Kidney glomerular epithelial cell (primary cell): Measurements from ENCODE around the gene P3H3.
"Not testable (repeated sequence)": the region's sequence is repeated elsewhere in the genome, so short reads cannot be mapped to it uniquely, and the experiment has no call there.

Experiments
- DNase-seq: peaks from one replicate; lab custom pipeline; 2025; lab: John Stamatoyannopoulos, UW

Gene P3H3

DNA sequence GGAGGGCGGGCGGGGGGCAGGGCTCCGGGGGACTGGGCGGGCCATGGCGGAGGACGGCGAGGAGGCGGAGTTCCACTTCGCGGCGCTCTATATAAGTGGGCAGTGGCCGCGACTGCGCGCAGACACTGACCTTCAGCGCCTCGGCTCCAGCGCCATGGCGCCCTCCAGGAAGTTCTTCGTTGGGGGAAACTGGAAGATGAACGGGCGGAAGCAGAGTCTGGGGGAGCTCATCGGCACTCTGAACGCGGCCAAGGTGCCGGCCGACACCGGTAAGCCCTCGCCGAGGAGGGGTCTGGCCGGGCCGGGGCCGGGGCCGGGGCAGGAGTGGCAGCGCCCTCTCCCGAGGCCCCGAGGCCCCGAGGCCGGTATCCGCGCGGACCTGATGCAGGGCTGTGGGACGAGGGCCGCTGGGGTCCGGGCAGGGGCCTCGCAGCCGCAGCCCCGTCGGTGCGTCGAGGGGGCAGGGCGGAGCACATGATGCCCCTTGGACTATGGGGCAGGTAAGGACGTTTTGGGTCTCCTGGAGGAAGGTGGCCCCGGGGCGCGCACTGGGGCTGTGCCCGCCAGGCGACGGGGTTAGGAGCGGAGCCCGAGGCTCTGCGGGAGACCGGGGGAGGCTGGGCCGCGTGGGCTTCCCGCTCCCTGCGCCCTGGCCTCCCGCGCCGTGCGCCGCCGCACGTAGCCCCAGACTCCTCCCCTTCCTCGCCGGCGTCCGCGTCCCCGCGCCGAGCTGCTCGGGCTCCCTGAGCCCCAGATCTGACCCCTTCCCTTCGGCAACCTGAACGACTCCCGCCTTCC, 39.4 kb downstream of the P3H3 start, which contains the start of gene TPI1:
TPI1 (plus strand) TSS at position 119 of the 798 bp plus-strand sequence; CDS start at position 155, 36 bp downstream.
- DNase-seq = peak; percentile 48

DNA sequence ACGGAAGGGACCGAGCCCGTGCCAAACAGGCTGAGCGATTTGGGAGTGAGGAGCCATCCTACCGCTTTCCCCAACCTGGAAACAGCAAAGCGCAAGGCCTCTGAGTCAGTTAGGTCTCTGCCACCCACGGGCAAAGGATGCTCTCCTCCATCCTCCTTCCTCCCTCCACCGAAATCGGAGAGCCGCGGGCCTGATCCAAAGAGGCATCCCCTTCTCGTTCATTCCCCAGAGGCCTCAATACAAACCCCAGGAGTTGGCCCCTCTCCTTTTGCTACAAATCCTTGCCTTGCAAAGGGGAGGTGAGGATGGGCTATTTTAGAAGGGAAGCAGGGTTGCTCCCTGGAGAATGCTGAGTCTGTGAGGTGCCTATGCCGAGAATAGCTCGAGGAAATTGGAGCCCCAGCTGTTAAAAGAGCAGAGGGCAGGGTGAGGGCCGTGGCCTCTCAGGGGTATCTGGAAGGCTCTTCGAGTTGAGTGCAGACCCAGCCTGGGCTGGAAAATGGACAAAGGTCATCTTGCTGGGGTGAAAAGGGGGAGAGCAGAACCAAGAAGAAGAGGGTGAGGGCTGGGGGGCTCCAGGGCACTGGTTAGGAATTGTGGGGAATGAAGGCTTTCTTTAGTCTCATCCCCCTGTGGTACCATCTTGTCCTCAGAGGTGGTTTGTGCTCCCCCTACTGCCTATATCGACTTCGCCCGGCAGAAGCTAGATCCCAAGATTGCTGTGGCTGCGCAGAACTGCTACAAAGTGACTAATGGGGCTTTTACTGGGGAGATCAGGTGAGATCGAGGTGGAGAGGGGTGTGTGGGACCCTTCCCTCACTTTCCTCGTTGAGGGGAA, 40.2 kb downstream of the P3H3 start:
- peak; percentile 25 for DNase-seq

DNA sequence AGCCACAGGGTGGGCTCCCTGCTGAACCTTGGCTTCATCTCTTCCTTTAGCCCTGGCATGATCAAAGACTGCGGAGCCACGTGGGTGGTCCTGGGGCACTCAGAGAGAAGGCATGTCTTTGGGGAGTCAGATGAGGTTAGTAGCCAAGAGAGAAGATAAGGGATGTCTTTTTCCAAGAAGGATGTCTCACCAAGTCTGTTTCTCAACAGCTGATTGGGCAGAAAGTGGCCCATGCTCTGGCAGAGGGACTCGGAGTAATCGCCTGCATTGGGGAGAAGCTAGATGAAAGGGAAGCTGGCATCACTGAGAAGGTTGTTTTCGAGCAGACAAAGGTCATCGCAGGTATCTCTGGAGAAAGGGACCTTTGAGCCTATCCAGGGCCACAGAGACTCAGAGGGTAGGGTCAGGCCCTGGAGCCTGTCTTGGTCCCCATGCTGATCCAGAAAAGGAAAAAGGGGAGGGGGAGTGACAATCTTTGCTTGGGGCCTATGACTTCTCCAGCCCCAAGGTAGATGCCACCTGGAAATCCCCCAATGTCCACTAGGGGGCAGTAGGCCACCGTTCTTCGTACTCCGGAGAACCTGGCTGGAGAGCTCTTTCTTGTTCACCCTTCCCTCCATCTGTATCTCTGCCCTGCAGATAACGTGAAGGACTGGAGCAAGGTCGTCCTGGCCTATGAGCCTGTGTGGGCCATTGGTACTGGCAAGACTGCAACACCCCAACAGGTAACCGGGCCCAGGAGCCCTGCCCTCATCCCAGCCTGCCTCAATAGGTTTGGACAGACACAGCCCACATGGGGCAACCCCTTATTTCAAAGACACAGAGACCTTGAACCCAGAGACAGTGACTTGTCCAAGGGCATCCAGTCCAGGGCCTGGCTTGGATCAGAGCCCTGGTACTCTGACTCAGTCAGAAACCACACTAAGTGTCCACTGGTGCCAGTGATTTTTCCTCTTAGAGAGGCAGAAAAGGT, 41.1 kb downstream of the P3H3 start:
- peak; percentile 57 for DNase-seq

DNA sequence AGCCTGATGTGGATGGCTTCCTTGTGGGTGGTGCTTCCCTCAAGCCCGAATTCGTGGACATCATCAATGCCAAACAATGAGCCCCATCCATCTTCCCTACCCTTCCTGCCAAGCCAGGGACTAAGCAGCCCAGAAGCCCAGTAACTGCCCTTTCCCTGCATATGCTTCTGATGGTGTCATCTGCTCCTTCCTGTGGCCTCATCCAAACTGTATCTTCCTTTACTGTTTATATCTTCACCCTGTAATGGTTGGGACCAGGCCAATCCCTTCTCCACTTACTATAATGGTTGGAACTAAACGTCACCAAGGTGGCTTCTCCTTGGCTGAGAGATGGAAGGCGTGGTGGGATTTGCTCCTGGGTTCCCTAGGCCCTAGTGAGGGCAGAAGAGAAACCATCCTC, 42.1 kb downstream of the P3H3 start:
- DNase-seq = not testable (repeated sequence)

DNA sequence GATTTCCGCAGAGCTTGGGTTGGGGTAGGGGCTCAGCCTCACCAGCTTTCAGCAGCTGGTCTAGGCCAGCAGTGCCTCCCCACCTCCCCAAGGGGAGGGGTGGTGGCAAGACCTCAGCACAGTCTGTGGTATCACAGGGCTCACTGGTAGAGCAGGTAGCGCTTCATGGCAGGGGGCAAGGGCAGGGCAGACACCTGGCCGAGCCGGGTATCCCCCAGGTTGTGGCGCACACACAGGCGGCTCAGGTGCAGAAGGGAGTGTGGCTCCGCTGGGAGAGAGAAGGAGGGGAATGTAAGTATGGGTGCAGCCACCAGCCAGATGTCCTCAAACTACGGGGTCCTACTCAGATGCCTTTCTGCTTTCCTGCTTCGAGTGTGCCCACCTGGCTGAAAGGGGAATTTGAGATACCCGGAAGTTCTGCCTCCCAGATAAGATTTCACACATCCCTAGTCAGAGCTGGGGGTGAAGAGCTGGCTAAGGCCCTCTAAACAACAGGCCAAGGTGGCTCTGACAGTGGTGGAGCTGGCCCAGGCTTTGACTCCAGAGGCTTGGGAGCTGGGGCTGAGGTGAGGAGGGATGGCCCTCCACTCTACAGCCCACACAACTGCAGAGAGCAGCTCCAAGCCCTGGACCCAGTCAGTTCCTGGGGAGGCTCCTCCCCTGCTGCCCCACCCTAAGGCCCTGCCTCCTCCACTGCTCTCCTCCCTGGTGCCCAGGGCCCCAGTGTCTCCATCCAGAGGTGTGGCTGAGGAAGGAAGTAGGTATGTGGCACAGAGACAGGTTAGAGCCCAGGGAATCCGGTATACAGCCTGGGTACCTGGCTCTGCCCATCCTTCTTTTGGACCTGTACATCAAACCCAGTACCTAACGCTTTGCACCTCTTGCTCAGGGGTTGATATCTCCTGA, 43.1 kb downstream of the P3H3 start:
- peak; percentile 37 for DNase-seq

DNA sequence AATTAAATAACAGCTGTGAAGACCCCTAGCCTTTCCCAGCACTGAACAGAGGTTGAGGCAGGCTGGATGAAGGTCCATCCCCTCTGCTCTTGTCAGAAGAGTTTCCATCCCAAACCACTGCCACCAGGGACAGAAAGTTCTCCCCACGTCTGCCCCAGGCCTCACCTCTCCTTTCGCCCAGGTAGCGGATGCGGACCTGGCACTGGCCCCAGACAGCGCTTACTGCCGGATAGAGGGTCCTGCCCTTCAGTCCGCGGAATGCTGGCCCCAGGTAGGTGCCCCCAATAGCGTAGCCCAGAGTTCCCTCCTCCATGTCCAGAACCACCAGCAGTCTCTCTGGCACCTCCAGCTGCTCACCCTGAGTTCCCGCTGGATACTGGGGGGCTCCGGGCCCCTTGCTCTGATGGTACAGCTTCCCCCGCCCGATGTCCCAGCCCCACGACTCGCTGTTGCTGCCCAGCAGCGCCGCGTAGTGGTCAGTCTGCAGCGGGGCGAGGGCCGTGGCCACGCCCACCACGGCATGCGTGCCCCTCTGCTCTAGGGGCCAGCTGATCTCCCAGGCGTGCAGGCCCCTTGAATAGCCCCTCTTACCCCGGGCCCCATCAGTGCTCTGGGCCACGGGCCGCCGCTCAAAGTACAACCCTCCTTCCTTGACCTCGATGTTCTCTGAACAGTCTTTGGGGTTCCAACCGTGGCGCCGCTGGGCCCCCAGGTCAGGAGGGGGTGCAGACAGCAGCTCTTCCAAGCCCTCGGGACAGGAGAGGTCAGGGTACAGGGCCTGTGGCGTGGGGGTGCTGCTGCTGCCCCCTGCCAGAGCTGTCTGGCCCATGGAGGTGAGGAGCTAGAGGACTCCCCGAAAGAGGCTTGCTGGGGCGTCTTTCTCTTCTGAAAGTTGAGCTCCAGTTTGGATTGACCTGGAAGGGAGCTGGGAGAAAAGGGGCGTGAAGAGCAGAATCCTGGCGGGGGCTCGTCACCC, 44.2 kb downstream of the P3H3 start:
- peak; percentile 29 for DNase-seq

DNA sequence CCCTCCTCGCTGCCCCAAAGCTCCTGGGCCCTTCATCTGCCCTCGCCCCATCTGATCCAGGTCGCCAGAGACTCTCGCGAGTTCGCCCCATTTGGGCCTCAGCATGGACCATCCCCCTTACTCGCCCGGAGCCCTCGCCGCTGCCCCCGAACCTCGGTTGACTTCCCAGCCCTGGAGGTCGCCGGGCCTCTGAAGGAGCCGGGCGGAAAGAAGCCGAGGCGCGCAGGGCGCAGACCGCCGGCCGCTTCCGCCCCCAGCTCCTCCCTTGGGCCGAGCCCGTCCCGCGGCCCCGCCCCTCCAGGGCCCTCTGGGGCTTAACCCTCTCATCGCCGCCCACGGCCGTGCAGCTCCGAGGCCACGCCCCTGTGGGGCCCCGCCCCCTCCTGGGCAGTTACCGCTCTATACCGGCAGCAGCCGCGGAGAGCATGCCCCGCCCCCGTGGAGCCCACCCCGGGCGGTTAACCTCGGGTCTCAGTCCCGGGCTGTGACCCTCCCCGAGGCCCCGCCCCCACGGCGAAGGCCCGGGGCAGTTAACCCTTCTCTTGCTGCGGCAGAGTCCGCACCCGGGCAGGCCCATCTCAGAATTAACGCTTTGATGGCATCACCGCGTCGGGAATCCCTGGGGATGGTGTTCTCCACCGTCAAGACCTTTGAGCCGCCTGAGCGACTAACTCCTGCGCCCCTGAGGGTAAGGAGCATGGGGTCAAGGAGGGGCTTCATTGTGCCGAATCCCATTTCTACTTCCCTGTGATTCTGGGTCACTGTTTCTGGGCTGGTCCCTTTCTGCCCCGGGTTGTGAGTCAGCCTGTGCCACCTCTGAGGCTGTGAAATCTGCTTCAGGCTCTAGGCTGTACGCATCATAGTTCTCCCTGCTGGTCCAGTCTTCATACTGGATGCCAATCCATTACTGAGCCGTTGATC, 45.1 kb downstream of the P3H3 start, which contains the start of gene SPSB2:
SPSB2 (minus strand) TSS at position 210 of the 921 bp plus-strand sequence. CDS start 402 bp downstream, outside the sequence.
- DNase-seq = peak; percentile 92

DNA sequence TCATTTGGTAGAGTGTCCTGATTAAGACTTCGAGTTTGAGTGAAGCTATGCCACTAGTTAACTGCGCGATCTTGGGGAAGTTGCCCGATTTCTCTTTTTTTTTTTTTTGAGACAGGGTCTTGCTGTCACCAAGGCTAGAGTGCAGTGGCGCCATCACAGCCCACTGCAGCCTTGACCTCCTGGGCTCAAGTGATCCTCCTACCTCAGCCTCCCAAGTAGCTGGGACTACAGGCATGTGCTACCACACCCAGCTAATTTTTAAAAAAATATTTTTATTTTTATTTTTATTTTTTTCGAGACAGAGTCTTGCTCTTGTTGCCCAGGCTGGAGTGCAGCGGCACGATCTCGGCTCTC, 45.8 kb downstream of the P3H3 start:
- not testable (repeated sequence) for DNase-seq

DNA sequence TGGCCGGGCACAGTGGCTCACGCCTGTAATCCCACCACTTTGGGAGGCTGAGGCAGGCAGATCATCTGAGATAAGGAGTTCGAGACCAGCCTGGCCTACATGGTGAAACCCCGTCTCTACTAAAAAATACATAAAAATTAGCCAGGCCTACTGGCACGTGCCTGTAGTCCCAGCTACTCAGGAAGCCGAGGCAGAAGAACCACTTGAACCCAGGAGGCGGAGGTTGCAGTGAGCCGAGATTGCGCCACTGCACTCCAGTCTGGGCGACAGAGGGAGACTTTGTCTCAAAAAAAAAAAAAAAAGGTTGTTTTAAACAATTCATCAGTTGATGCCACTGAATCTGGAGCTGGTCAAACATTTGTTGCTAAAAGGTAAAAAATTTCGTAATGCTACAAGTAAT, 51.6 kb downstream of the P3H3 start:
- not testable (repeated sequence) for DNase-seq

DNA sequence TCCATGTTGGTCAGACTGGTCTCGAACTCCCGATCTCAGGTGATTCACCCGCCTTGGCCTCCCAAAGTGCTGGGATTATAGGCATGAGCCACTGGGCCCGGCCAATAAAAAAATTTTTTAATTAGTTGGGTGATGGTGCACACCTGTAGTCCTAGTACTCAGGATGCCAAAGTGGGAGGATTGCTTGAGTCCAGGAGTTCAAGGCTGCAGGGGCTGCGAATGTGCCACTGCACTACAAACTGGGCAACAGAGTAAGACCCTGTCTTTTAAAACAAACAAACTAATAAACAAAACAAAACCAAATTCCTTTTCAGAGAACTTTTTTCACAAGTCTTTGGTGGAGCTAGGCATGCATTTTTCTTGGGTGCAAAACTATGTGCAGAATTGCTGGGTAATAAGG, 55.0 kb downstream of the P3H3 start:
- no peak for DNase-seq

DNA sequence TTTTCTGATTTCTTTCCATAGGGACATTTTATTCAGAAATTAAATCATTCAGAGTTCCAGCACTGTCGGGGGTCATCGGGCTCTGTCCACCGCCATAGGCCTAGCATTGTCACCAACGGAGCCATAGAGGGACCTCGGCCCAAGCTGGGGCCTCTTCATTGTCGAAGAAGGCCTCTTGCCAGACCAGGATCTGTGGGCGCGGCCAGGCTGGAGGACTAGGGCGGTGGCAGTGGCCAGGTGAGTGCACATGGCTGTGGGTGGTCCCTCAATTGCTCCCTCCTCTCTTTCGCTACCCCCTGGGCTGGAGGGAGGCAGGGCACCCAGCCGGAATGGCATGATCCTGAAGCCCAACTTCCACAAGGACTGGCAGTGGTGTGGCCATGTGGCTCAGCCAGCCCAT, 55.5 kb downstream of the P3H3 start:
- no peak for DNase-seq

DNA sequence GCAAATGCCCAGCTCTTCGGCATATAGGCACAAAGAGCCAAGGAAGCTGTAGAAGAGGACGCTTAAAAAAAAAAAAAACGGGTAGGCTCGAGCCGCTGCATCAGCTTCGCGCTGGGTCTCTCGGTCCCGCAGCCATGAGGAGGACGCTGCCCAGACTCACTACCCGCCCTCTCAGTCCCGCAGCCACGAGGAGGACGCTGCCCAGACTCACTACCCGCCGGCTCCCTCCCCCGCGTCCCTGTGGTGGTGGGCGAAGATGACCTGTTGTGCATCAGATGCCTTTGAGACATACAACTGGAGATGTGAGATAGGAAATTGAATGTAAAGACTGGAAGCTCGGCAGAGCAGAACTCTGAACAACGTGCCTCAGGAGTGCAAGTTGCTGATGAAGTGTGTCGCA, 56.3 kb downstream of the P3H3 start:
- DNase-seq = no peak

DNA sequence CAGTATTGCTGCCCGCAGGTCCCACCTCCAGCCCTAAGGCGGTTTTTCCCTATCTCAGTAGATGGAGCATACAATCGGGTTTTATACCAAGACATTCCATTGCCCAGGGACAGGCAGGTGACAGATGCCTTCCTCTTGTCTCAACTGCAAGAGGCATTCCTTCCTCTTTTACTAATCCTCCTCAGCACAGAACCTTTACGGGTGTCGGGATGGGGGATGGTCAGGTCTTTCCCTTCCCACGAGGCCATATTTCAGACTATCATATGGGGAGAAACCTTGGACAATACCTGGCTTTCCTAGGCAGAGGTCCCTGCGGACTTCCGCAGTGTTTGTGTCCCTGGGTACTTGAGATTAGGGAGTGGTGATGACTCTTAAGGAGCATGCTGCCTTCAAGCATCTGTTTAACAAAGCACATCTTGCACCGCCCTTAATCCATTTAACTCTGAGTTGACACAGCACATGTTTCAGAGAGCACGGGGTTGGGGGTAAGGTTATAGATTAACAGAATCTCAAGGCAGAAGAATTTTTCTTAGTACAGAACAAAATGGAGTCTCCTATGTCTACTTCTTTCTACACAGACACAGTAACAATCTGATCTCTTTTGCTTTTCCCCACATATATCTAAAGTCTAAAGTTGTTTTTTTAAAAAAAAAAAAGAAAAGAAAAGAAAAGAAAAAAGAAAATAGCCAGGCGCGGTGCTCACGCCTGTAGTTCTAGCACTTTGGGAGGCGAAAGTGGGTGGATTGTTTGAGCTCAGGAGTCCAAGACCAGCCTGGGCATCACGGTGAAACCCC, 58.2 kb downstream of the P3H3 start:
- DNase-seq = not testable (repeated sequence)

DNA sequence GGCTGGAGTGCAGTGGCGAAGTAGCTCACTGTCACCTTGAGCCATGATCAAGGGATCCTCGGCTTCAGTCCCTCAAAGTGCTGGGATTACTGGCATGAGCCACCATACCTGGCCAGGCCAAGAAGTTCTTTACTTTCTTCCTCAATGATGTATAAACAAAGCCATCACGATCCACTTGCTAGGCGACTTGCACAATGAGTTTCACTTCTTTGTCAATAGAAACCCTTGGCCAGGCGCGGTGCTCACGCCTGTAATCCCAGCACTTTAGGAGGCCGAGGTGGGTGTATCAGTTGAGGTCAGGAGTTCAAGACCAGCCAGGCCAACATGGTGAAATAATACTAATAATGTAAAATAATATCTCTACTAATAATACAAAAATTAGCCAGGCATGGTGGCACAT, 59.3 kb downstream of the P3H3 start:
- no peak for DNase-seq

DNA sequence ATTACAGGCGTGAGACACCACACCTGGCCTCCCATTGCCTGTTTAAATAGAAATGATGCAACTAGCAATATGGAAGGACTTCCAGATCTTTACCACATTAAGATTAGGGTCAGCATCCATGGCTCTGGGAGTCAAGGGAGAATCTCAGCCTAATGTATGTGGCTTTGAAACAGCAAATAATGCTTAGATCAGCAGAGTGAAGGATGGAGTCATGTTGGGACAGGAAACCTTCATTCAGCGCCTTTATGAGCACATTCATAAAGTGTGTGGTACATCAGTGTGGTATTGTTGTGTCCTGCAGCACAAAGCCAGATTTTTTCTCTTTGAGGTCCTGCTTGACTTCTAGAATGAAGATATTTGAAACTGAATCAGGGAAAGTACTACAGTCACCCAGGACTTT, 60.2 kb downstream of the P3H3 start:
- DNase-seq = no peak

DNA sequence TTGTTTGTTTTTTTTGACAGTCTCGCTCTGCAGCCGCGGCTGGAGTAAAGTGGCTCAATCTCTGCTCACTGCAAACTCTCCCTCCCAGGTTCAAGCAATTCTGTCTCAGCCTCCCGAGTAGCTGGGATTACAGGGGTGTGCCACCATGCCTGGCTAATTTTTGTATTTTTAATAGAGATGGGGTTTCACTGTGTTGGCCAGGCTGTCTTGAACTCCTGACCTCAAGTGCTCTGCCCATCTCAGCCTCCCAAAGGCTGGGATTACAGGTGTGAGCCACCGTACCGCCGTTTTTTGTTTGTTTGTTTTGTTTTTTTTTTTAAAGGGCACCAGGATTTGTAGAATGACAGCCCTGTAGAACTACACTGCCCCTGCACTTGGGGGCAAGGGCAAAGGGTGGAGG, 60.6 kb downstream of the P3H3 start:
- DNase-seq = not testable (repeated sequence)
